ENCODE results near the gene FHL2. TPM values are rescaled to one million over a fixed set of nuclear protein-coding genes. Genes with fewer than 3 reads are reported as not detected.
A peak's percentile ranks its signal among the peaks of the same experiment; 100 is the strongest.

FHL2 gene
- total and polyA plus RNA-seq, 9 donors, result 300 to 1,049 (median 495) TPM

GRCh38 chr2:105361102-105361889 is 37.6 kb downstream of the FHL2 start:
- no peak for TF ChIP-seq EP300 (IDR thresholded peaks at IDR 0.05)
- no peak for TF ChIP-seq POLR2A (IDR thresholded peaks at IDR 0.05)
- no peak for TF ChIP-seq CTCF (IDR thresholded peaks at IDR 0.05)

GRCh38 chr2:105358593-105358992 is 40.3 kb downstream of the FHL2 start:
- Histone ChIP-seq H3K27me3 (no peaks in the 10 kb centered on the region), H3K4me1 (ENCODE audit: insufficient read depth) (no peaks in the 10 kb centered on the region), H3K27ac (peak overlapping the region in 1 of 2 donors; percentile 16), H3K9me3 (no peaks in the 10 kb centered on the region), H3K4me3 (no peak overlapping the region), H3K36me3 (no peaks in the 10 kb centered on the region)
- WGBS, 3 donors, result 74 to 87% (median 82%) methylated on average over 6 of the region's 6 CpGs
- TF ChIP-seq EP300 (IDR thresholded peaks at IDR 0.05) (no peak), POLR2A (IDR thresholded peaks at IDR 0.05) (no peak), CTCF (IDR thresholded peaks at IDR 0.05) (no peak)
- peak in 1 of 5 donors; percentile 44 for DNase-seq
- intact Hi-C loops (cut with DNase I), result no loop called here

More at GRCh38 chr2:105361102-105361889, 37.6 kb downstream of the FHL2 start:
- no peaks in the 10 kb centered on the region for H3K36me3 ChIP-seq
- H3K27ac ChIP-seq, result no peak overlapping the region
- no peak overlapping the region for H3K4me3 ChIP-seq
- intact Hi-C loops (cut with DNase I), result no loop called here
- no peak for DNase-seq
- H3K9me3 ChIP-seq, result no peaks in the 10 kb centered on the region
- no peaks in the 10 kb centered on the region for H3K4me1 ChIP-seq (ENCODE audit: insufficient read depth)
- H3K27me3 ChIP-seq, result no peaks in the 10 kb centered on the region
- WGBS, 3 donors, result 66 to 72% (median 68%) methylated on average over 11 of the region's 11 CpGs

GRCh38 chr2:105357122-105357521 is 41.7 kb downstream of the FHL2 start:
- intact Hi-C loops (cut with DNase I), result no loop called here
- DNase-seq, result no peak
- Histone ChIP-seq H3K27ac (no peak overlapping the region), H3K36me3 (no peaks in the 10 kb centered on the region), H3K4me1 (ENCODE audit: insufficient read depth) (no peaks in the 10 kb centered on the region), H3K4me3 (no peak overlapping the region), H3K27me3 (no peaks in the 10 kb centered on the region), H3K9me3 (no peaks in the 10 kb centered on the region)
- TF ChIP-seq POLR2A (IDR thresholded peaks at IDR 0.05) (no peak), EP300 (IDR thresholded peaks at IDR 0.05) (no peak), CTCF (IDR thresholded peaks at IDR 0.05) (no peak)
- WGBS, 3 donors, result 93 to 100% (median 97%) methylated on average over 1 of the region's 1 CpG

GRCh38 chr2:105344704-105345345 is 54.0 kb downstream of the FHL2 start:
- Histone ChIP-seq H3K4me3 (no peak overlapping the region), H3K4me1 (ENCODE audit: insufficient read depth) (no peaks in the 10 kb centered on the region), H3K27ac (no peak overlapping the region), H3K27me3 (no peaks in the 10 kb centered on the region), H3K36me3 (no peaks in the 10 kb centered on the region), H3K9me3 (no peaks in the 10 kb centered on the region)
- 55 to 65% (median 56%) methylated on average over 4 of the region's 4 CpGs for WGBS, 3 donors
- TF ChIP-seq CTCF (IDR thresholded peaks at IDR 0.05), result peak; percentile 11 to 62 (median 54)
- TF ChIP-seq POLR2A (IDR thresholded peaks at IDR 0.05), result no peak
- TF ChIP-seq EP300 (IDR thresholded peaks at IDR 0.05), result no peak
- no peak for DNase-seq
- intact Hi-C loops (cut with DNase I), result loop anchor here in 2 of 4 donors (10.0 kb wide), 2 partner anchors 180 to 200 kb away; no protein-coding TSS in a partner anchor
